Cardiac septum (tissue), 1 donor: ENCODE measurements around the gene FAM193A. TPM values are rescaled to one million over a fixed set of nuclear protein-coding genes. Genes with fewer than 3 reads are reported as not detected.
"Not testable (repeated sequence)": the region's sequence is repeated elsewhere in the genome, so short reads cannot be mapped to it uniquely, and the experiment has no call there.

ENCODE experiments used
- DNase-seq: peaks from one replicate; pipeline ENCODE4 v3.0.0-alpha.2; 2020; ENCODE audit warnings: low spot score
- intact Hi-C: fragments of 100-400 bp; cut with DNase I; formaldehyde crosslinking; loops from one replicate; pipeline ENCODE4 v1.14.0; 2022
- total RNA-seq: library from RNA; stranded (reverse); fragmentation: NEBNext Ultra II Directional; extraction: Animal tissue kit (Norgen Biotek cat#: 25700); gene quantifications from one replicate; pipeline ENCODE4 v1.2.1, GENCODE V29; 2021
- donor health status: DM: no; HTN: no; CAD: no.

FAM193A gene
- total RNA-seq, 1 donor from 2014 or later = 19.5 TPM

- intact Hi-C loops = no loop called here
- no peak for DNase-seq
These were observed 29.1 kb downstream of the FAM193A start for GRCh38 chr4:2565533-2565932.

- intact Hi-C loops = no loop called here
- DNase-seq = no peak
These were observed 33.6 kb downstream of the FAM193A start for GRCh38 chr4:2570036-2570435.

GRCh38 chr4:2570551-2571222 lies 34.2 kb downstream of the FAM193A start:
- intact Hi-C loops = no loop called here
- no peak for DNase-seq

- intact Hi-C loops = no loop called here
- DNase-seq = no peak
These were observed 35.6 kb downstream of the FAM193A start for GRCh38 chr4:2572076-2572475.

- intact Hi-C loops = no loop called here
- DNase-seq = no peak
These were observed 36.4 kb downstream of the FAM193A start for GRCh38 chr4:2572866-2573265.

GRCh38 chr4:2574009-2574408 lies 37.6 kb downstream of the FAM193A start:
- DNase-seq = no peak

GRCh38 chr4:2574863-2575262 lies 38.4 kb downstream of the FAM193A start:
- no peak for DNase-seq
- intact Hi-C loops = no loop called here

More at GRCh38 chr4:2574009-2574408, 37.6 kb downstream of the FAM193A start:
- intact Hi-C loops = no loop called here

GRCh38 chr4:2576290-2576689 lies 39.8 kb downstream of the FAM193A start:
- intact Hi-C loops = no loop called here
- DNase-seq = no peak

GRCh38 chr4:2578106-2578505 lies 41.7 kb downstream of the FAM193A start:
- no peak for DNase-seq
- intact Hi-C loops = no loop called here

GRCh38 chr4:2579910-2580309 lies 43.5 kb downstream of the FAM193A start:
- intact Hi-C loops = no loop called here
- no peak for DNase-seq

GRCh38 chr4:2583092-2583491 lies 46.6 kb downstream of the FAM193A start:
- no peak for DNase-seq
- intact Hi-C loops = no loop called here

GRCh38 chr4:2583517-2583916 lies 47.1 kb downstream of the FAM193A start:
- intact Hi-C loops = no loop called here
- no peak for DNase-seq

- DNase-seq = no peak
- intact Hi-C loops = no loop called here
These were observed 50.1 kb downstream of the FAM193A start for GRCh38 chr4:2586502-2586901.

GRCh38 chr4:2587213-2587823 lies 50.9 kb downstream of the FAM193A start:
- intact Hi-C loops = no loop called here
- DNase-seq = no peak

- no peak for DNase-seq
- intact Hi-C loops = no loop called here
These were observed 51.8 kb downstream of the FAM193A start for GRCh38 chr4:2588259-2588658.

GRCh38 chr4:2591189-2591588 lies 54.7 kb downstream of the FAM193A start:
- intact Hi-C loops = no loop called here
- DNase-seq = no peak

GRCh38 chr4:2592014-2592413 lies 55.6 kb downstream of the FAM193A start:
- DNase-seq, intact Hi-C loops: not testable (repeated sequence)

GRCh38 chr4:2592572-2592971 lies 56.1 kb downstream of the FAM193A start:
- DNase-seq = no peak
- intact Hi-C loops = no loop called here

- no peak for DNase-seq
- intact Hi-C loops = no loop called here
These were observed 56.6 kb downstream of the FAM193A start for GRCh38 chr4:2593003-2593402.

- intact Hi-C loops = no loop called here
- no peak for DNase-seq
These were observed 59.0 kb downstream of the FAM193A start for GRCh38 chr4:2595436-2595835.

GRCh38 chr4:2595952-2596552 lies 59.6 kb downstream of the FAM193A start:
- intact Hi-C loops = no loop called here
- no peak for DNase-seq
